Choroid plexus epithelial cell (primary cell): Measurements from ENCODE around the gene CATSPERZ.

Experiments used
- DNase-seq: peaks from one replicate; pipeline ENCODE4 v3.0.0-alpha.2; 2010; ENCODE audit warnings: low read depth
- H3K4me3 ChIP-seq: 2 replicates; pipeline ENCODE4 v1.5.1; 2011; ENCODE audit warnings: low read depth, mild to moderate bottlenecking, control low read depth, low read length, moderate library complexity
- CTCF ChIP-seq: conservative IDR thresholded peaks from 2 replicates; pipeline ENCODE4 v1.5.1; 2011; ENCODE audit warnings: low read depth, mild to moderate bottlenecking, control low read depth, inconsistent platforms, low read length, moderate library complexity

The CATSPERZ gene

GRCh38 chr11:64299847-64300648, at the start of gene CATSPERZ:
Gene CATSPERZ, plus strand, starts transcription at chr11:64300358. Its CDS starts 53 bp downstream, at chr11:64300411.
- no peak for TF ChIP-seq CTCF
- H3K4me3 ChIP-seq, result peak within 1 kb of the TSS; percentile 36
- no peak for DNase-seq

- H3K4me3 ChIP-seq, result peak overlapping the region; percentile 63
- no peak for TF ChIP-seq CTCF
- DNase-seq, result no peak
Measured at GRCh38 chr11:64250415-64251015, 49.6 kb upstream of the CATSPERZ start.

GRCh38 chr11:64251016-64251752, 49.0 kb upstream of the CATSPERZ start, which contains the start of gene PLCB3:
Gene PLCB3, plus strand, starts transcription at chr11:64251530. Its CDS starts 120 bp downstream, at chr11:64251650.
- no peak for DNase-seq
- H3K4me3 ChIP-seq, result peak within 1 kb of the TSS; percentile 63
- peak; percentile 45 for TF ChIP-seq CTCF

- no peak for DNase-seq
- TF ChIP-seq CTCF, result no peak
- H3K4me3 ChIP-seq, result peak overlapping the region; percentile 63
Measured at GRCh38 chr11:64251753-64252002, 48.5 kb upstream of the CATSPERZ start.

- H3K4me3 ChIP-seq, result peak overlapping the region; percentile 63
- DNase-seq, result no peak
- peak; percentile 39 for TF ChIP-seq CTCF
Measured at GRCh38 chr11:64252003-64252872, 47.9 kb upstream of the CATSPERZ start.

GRCh38 chr11:64253043-64253442, 47.1 kb upstream of the CATSPERZ start:
- no peak overlapping the region for H3K4me3 ChIP-seq
- no peak for TF ChIP-seq CTCF

More at GRCh38 chr11:64253043-64253442, 47.1 kb upstream of the CATSPERZ start:
- DNase-seq, result no peak
